Trophoblast cell (in vitro differentiated cells and primary cell): ENCODE measurements around the gene ATG13.

Experiments used
- DNase-seq, 2 donors: peaks; one replicate each; pipeline ENCODE4 v3.0.0-alpha.2; 2016
- H2AFZ ChIP-seq: 2 replicates; pipeline ENCODE4 v1.6.1; 2013; ENCODE audit warnings: low read length, moderate library complexity, mild to moderate bottlenecking; ENCODE audit not compliant: insufficient read depth, poor library complexity
- H2AK5ac ChIP-seq: 2 replicates; pipeline ENCODE4 v1.6.1; 2013; ENCODE audit warnings: mild to moderate bottlenecking, low read length
- H2BK120ac ChIP-seq: 2 replicates; pipeline ENCODE4 v1.6.1; 2013; ENCODE audit warnings: low read length, mild to moderate bottlenecking, moderate library complexity; ENCODE audit not compliant: insufficient read depth, poor library complexity
- H2BK12ac ChIP-seq: 2 replicates; pipeline ENCODE4 v1.6.1; 2013; ENCODE audit warnings: mild to moderate bottlenecking, low read length, moderate library complexity
- H2BK5ac ChIP-seq: 2 replicates; pipeline ENCODE4 v1.6.1; 2013; ENCODE audit warnings: low read length, low read depth, moderate library complexity, mild to moderate bottlenecking; ENCODE audit not compliant: poor library complexity
- H3K14ac ChIP-seq: 2 replicates; pipeline ENCODE4 v1.6.1; 2013; ENCODE audit warnings: mild to moderate bottlenecking, low read length
- H3K18ac ChIP-seq: 2 replicates; pipeline ENCODE4 v1.6.1; 2013; ENCODE audit warnings: mild to moderate bottlenecking, low read length
- H3K23ac ChIP-seq: 2 replicates; pipeline ENCODE4 v1.6.1; 2013; ENCODE audit warnings: low read length
- H3K27ac ChIP-seq: 2 replicates; pipeline ENCODE4 v1.5.1; 2013; ENCODE audit warnings: low read depth, mild to moderate bottlenecking, inconsistent platforms, low read length, moderate library complexity
- H3K27me3 ChIP-seq: 2 replicates; pipeline ENCODE4 v1.6.1; 2013; ENCODE audit warnings: inconsistent platforms, mild to moderate bottlenecking, low read length, moderate library complexity; ENCODE audit not compliant: insufficient read depth
- H3K36me3 ChIP-seq, 2 experiments: 1 replicate in 1 of 2; 2 replicates in 1 of 2; pipeline ENCODE4 v1.6.1; 2013; ENCODE audit warnings: low read length in 2 of 2, mild to moderate bottlenecking in 2 of 2, moderate library complexity in 1 of 2; ENCODE audit not compliant: insufficient read depth in 2 of 2, control insufficient read depth in 1 of 2
- H3K4ac ChIP-seq: 2 replicates; pipeline ENCODE4 v1.6.1; 2013; ENCODE audit warnings: low read depth, mild to moderate bottlenecking, low read length, moderate library complexity
- H3K4me1 ChIP-seq, 2 experiments: 1 replicate in 1 of 2; 2 replicates in 1 of 2; pipeline ENCODE4 v1.6.1; 2013; ENCODE audit warnings: low read length in 2 of 2, mild to moderate bottlenecking in 2 of 2, moderate library complexity in 1 of 2; ENCODE audit not compliant: insufficient read depth in 2 of 2, control insufficient read depth in 1 of 2
- H3K4me2 ChIP-seq: 2 replicates; pipeline ENCODE4 v1.6.1; 2013; ENCODE audit warnings: inconsistent platforms, mild to moderate bottlenecking, low read length, moderate library complexity
- H3K4me3 ChIP-seq: 2 replicates; pipeline ENCODE4 v1.5.1; 2013; ENCODE audit warnings: mild to moderate bottlenecking, low read depth, low read length, inconsistent platforms
- H3K79me1 ChIP-seq: one replicate; pipeline ENCODE4 v1.6.1; 2013; ENCODE audit warnings: low read length
- H3K79me2 ChIP-seq: 2 replicates; pipeline ENCODE4 v1.6.1; 2013; ENCODE audit warnings: low read length, mild to moderate bottlenecking; ENCODE audit not compliant: control insufficient read depth, insufficient read depth, poor library complexity
- H3K9ac ChIP-seq: 2 replicates; pipeline ENCODE4 v1.6.1; 2013; ENCODE audit warnings: mild to moderate bottlenecking, low read length
- H3K9me3 ChIP-seq: 2 replicates; pipeline ENCODE4 v1.6.1; 2013; ENCODE audit warnings: low read depth, mild to moderate bottlenecking, control low read depth, inconsistent platforms, low read length; ENCODE audit not compliant: insufficient read depth
- H4K12ac ChIP-seq: 2 replicates; pipeline ENCODE4 v1.6.1; 2013; ENCODE audit warnings: low read depth, mild to moderate bottlenecking, low read length, moderate library complexity
- H4K8ac ChIP-seq: 2 replicates; pipeline ENCODE4 v1.6.1; 2013; ENCODE audit warnings: low read depth, mild to moderate bottlenecking, low read length, moderate library complexity
- H4K91ac ChIP-seq: one replicate; pipeline ENCODE4 v1.6.1; 2013; ENCODE audit warnings: low read depth, mild to moderate bottlenecking, low read length, moderate library complexity
- WGBS: extraction: QIAGEN DNeasy Blood & Tissue Kit; methylation state at CpG from one replicate; pipeline ENCODE4 v1.1.7; 2013; ENCODE audit warnings: missing lambda C conversion rate; ENCODE audit not compliant: insufficient read length, insufficient coverage; ENCODE audit errors: extremely low coverage; 5-methylcytosine and 5-hydroxymethylcytosine counted together

ATG13 gene

GRCh38 chr11:46677991-46678740 lies 60.8 kb downstream of the ATG13 start:
- Histone ChIP-seq H4K12ac (no peak overlapping the region), H3K79me1 (peaks cover 11% of the 10 kb centered on the region), H4K91ac (no peak overlapping the region), H3K9ac (no peak overlapping the region), H3K27ac (no peak overlapping the region), H3K4me2 (no peak overlapping the region), H3K4me1 (peaks cover 17 to 20% of the 10 kb centered on the region in 2 experiments), H2BK120ac (no peak overlapping the region), H2BK12ac (no peak overlapping the region), H3K27me3 (no peaks in the 10 kb centered on the region), H3K4ac (no peak overlapping the region), H3K18ac (no peak overlapping the region), H2BK5ac (no peak overlapping the region), H3K4me3 (no peak overlapping the region), H4K8ac (no peak overlapping the region), H3K36me3 (peaks cover 57 to 59% of the 10 kb centered on the region in 2 experiments), H2AFZ (no peak overlapping the region), H3K79me2 (no peaks in the 10 kb centered on the region), H3K23ac (no peak overlapping the region), H3K14ac (no peak overlapping the region), H3K9me3 (no peaks in the 10 kb centered on the region), H2AK5ac (no peak overlapping the region)
- no CpG with 5 or more reads among the region's 10 CpGs for WGBS
- DNase-seq = no peak

DNA sequence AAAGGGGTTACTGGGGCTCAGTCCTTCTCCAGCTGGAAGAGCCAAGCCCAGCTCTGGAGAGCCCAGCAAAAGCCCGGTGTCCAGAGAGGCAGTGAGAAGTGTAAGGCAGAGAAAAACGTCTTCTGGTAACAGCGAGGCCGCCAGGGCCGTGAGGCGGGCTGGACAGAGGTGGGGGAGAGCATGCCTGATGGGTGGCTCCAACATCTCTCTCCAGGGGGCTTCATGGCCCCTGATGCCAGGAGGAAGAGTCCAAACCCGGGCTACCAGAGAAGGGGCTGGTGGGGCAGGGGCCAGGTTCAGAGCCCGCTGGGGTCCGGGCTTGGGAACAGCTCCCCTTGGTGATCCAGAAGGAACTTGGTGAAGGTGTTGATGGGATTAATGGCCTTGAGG lies 61.4 kb downstream of the ATG13 start:
- no peak overlapping the region for H2BK5ac ChIP-seq
- no peak overlapping the region for H2AFZ ChIP-seq
- no peak overlapping the region for H2AK5ac ChIP-seq
- no peaks in the 10 kb centered on the region for H3K9me3 ChIP-seq
- no CpG with 5 or more reads among the region's 9 CpGs for WGBS
- H3K4me2 ChIP-seq = no peak overlapping the region
- H3K79me1 ChIP-seq = peaks cover 11% of the 10 kb centered on the region
- no peak overlapping the region for H4K8ac ChIP-seq
- no peak overlapping the region for H3K23ac ChIP-seq
- no peak overlapping the region for H3K9ac ChIP-seq
- H3K27me3 ChIP-seq = no peaks in the 10 kb centered on the region
- no peak overlapping the region for H3K4ac ChIP-seq
- no peak overlapping the region for H4K12ac ChIP-seq
- peaks cover 15 to 18% of the 10 kb centered on the region in 2 experiments for H3K4me1 ChIP-seq
- H3K14ac ChIP-seq = no peak overlapping the region
- no peak overlapping the region for H4K91ac ChIP-seq
- no peak overlapping the region for H3K4me3 ChIP-seq
- H3K79me2 ChIP-seq = no peaks in the 10 kb centered on the region
- no peak overlapping the region for H3K27ac ChIP-seq
- H3K18ac ChIP-seq = no peak overlapping the region
- no peak overlapping the region for H2BK120ac ChIP-seq
- H3K36me3 ChIP-seq = peaks cover 52 to 56% of the 10 kb centered on the region in 2 experiments
- no peak overlapping the region for H2BK12ac ChIP-seq
- no peak for DNase-seq

DNA sequence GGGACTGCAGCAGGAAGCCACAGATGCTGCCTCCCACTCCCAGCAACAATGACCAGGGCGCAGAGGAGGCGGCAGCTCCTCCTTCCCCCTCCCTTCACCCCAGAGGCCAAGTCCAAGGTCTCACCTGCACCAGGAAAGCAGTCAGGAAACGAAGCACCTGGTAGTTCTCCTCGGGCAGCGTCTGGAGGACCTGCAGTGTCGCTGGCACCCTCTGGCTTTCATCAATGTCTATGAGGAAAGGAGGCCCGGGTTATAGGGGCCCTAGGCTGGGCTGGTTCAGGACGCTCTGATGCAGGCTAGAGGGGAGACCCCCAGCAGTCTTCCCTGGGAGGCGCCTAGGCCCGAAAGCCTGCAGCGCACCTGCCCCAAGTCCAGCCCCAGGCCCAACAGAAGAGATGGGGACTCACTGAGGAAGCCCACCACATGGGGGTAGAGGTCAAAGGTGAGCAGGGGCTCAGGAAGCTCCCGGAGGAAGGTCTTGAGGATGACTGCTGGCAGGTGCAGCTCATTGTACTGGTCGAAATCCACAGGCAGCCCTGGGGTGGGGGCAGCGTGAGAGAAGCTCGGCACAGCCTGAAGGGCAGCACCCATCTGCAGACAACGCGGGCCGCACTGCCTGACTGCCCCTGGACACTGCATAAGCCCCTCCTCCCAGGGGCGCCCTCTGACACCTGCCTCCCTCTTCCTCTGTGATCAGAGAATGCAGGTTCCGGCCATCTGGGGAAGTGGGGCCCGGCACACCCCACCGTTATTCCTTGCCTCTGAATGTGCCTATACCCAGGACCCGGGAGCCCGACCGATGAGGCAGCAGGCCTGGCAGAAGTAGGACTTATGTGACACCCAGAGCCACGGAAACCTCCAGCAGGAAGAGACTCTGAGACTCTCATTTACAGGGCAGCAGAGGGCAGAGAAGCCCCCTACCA lies 62.1 kb downstream of the ATG13 start:
- Histone ChIP-seq H4K91ac (no peak overlapping the region), H3K23ac (no peak overlapping the region), H3K79me1 (peaks cover 10% of the 10 kb centered on the region), H4K8ac (no peak overlapping the region), H3K36me3 (peaks cover 52 to 57% of the 10 kb centered on the region in 2 experiments), H3K27me3 (no peaks in the 10 kb centered on the region), H3K9ac (no peak overlapping the region), H4K12ac (no peak overlapping the region), H2AFZ (no peak overlapping the region), H3K4me2 (no peak overlapping the region), H3K14ac (no peak overlapping the region), H3K27ac (no peak overlapping the region), H2AK5ac (no peak overlapping the region), H3K79me2 (no peaks in the 10 kb centered on the region), H3K18ac (no peak overlapping the region), H2BK120ac (no peak overlapping the region), H3K9me3 (no peaks in the 10 kb centered on the region), H3K4ac (no peak overlapping the region), H3K4me1 (peaks cover 10% of the 10 kb centered on the region in 2 experiments), H2BK12ac (no peak overlapping the region), H2BK5ac (no peak overlapping the region), H3K4me3 (no peak overlapping the region)
- no CpG with 5 or more reads among the region's 26 CpGs for WGBS
- DNase-seq = no peak

- Histone ChIP-seq H3K79me1 (peaks cover 8% of the 10 kb centered on the region), H3K4me3 (no peak overlapping the region), H3K4ac (no peak overlapping the region), H3K4me1 (peaks cover 7 to 8% of the 10 kb centered on the region in 2 experiments), H3K27me3 (no peaks in the 10 kb centered on the region), H3K9ac (no peak overlapping the region), H3K9me3 (no peaks in the 10 kb centered on the region), H2BK5ac (no peak overlapping the region), H3K27ac (no peak overlapping the region), H3K4me2 (no peak overlapping the region), H4K91ac (no peak overlapping the region), H2AFZ (no peak overlapping the region), H2BK120ac (no peak overlapping the region), H4K8ac (no peak overlapping the region), H2AK5ac (no peak overlapping the region), H3K79me2 (no peaks in the 10 kb centered on the region), H2BK12ac (no peak overlapping the region), H3K36me3 (peaks cover 52 to 57% of the 10 kb centered on the region in 2 experiments), H3K23ac (no peak overlapping the region), H3K18ac (no peak overlapping the region), H4K12ac (no peak overlapping the region), H3K14ac (no peak overlapping the region)
- no peak for DNase-seq
- no CpG with 5 or more reads among the region's 21 CpGs for WGBS
Observed at GRCh38 chr11:46680164-46680760, 62.9 kb downstream of the ATG13 start.
